Suprapubic skin (tissue), 4 donors: ENCODE data around the gene KCNIP4.

ENCODE experiments used
- POLR2A ChIP-seq, 2 donors: fragments of 450-650 bp; IDR thresholded peaks; one replicate each; pipeline ENCODE4 v1.6.1; 2017; ENCODE audit warnings: antibody characterized with exemption in 2 of 2, mild to moderate bottlenecking in 2 of 2, moderate library complexity in 2 of 2
- POLR2AphosphoS5 ChIP-seq, 3 donors: sonication (generic); formaldehyde crosslinking; IDR thresholded peaks; one replicate each; pipeline ENCODE4 v1.6.1; 2017; ENCODE audit warnings: antibody characterized with exemption in 3 of 3
- TF ChIP-seq, protein P1 (sequence below), 2 donors: fragments of 200-600 bp in 1 of 2; fragments of 450-650 bp in 1 of 2; sonication (generic) in 1 of 2; IDR thresholded peaks; one replicate each; pipeline ENCODE4 v1.5.1; 2016 to 2019; ENCODE audit warnings: antibody characterized with exemption in 2 of 2, mild to moderate bottlenecking in 1 of 2, moderate library complexity in 1 of 2

DNA sequence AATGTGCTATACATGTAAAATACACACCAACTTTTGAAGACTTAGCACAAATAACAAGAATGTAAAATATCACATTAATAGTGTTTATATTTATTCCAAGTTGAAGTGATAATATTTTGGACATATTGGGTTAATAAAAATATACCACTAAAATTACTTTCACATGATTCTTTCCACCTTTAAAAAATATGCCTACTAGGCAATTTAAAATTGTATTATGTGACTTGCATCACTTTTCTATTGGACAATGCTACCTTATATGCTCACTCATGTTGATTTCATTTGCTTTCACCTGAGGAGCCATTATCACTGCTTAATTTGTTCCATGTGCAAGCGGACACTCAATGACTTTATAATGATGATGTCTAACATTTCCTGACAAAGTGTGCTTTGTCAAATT, 1251.8 kb downstream of the KCNIP4 start:
- TF ChIP-seq, protein P1, sequence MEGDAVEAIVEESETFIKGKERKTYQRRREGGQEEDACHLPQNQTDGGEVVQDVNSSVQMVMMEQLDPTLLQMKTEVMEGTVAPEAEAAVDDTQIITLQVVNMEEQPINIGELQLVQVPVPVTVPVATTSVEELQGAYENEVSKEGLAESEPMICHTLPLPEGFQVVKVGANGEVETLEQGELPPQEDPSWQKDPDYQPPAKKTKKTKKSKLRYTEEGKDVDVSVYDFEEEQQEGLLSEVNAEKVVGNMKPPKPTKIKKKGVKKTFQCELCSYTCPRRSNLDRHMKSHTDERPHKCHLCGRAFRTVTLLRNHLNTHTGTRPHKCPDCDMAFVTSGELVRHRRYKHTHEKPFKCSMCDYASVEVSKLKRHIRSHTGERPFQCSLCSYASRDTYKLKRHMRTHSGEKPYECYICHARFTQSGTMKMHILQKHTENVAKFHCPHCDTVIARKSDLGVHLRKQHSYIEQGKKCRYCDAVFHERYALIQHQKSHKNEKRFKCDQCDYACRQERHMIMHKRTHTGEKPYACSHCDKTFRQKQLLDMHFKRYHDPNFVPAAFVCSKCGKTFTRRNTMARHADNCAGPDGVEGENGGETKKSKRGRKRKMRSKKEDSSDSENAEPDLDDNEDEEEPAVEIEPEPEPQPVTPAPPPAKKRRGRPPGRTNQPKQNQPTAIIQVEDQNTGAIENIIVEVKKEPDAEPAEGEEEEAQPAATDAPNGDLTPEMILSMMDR (IDR thresholded peaks at IDR 0.05) = no peak
- no peak for TF ChIP-seq POLR2A (IDR thresholded peaks at IDR 0.05)
- no peak for TF ChIP-seq POLR2AphosphoS5 (IDR thresholded peaks at IDR 0.05)
